Bronchial epithelial cell (primary cell): ENCODE data around the gene DBF4B. TPM values are rescaled to one million over a fixed set of nuclear protein-coding genes. Genes with fewer than 3 reads are reported as not detected.

Experiments
- DNase-seq: peaks from one replicate; pipeline ENCODE4 v3.0.0-alpha.2; 2010; ENCODE audit warnings: low read depth
- FAIRE-seq: peaks from 2 replicates; lab custom pipeline; 2011; peaks lifted over from hg19 to GRCh38; lab: Jason Lieb, UNC
- H3K27me3 ChIP-seq: 2 replicates; pipeline ENCODE4 v1.5.1; 2011; ENCODE audit warnings: low read length; ENCODE audit not compliant: control insufficient read depth, insufficient read depth
- H3K36me3 ChIP-seq: 2 replicates; pipeline ENCODE4 v1.5.1; 2011; ENCODE audit warnings: low read length; ENCODE audit not compliant: control insufficient read depth, insufficient read depth
- H3K4me3 ChIP-seq: 2 replicates; pipeline ENCODE4 v1.5.1; 2011; ENCODE audit warnings: mild to moderate bottlenecking, low read depth, low read length, control low read depth
- total RNA-seq: library from RNA; depleted of rRNA; stranded (reverse); fragments of >200 nt; gene quantifications from 2 replicates; pipeline ENCODE4 v1.2.1, GENCODE V29; 2014
- TF ChIP-seq, protein P1 (sequence below): IDR thresholded peaks from 2 replicates; pipeline ENCODE4 v1.5.1; 2011; ENCODE audit warnings: mild to moderate bottlenecking, moderate library complexity, low read length, control low read depth, inconsistent platforms; ENCODE audit not compliant: insufficient read depth, severe bottlenecking

The DBF4B gene
- total RNA-seq, 1 donor from 2014 or later = 0.79 TPM

- H3K4me3 ChIP-seq = peak overlapping the region; percentile 59
- no peak for FAIRE-seq
These were observed 67.6 kb downstream of the DBF4B start for GRCh38 chr17:44775838-44776621.

GRCh38 chr17:44776628-44777393 is 68.3 kb downstream of the DBF4B start:
- no peaks in the 10 kb centered on the region for H3K36me3 ChIP-seq
- peaks cover 4% of the 10 kb centered on the region for H3K27me3 ChIP-seq
- DNase-seq = no peak
- no peak for FAIRE-seq
- no peak overlapping the region for H3K4me3 ChIP-seq
- TF ChIP-seq, protein P1, sequence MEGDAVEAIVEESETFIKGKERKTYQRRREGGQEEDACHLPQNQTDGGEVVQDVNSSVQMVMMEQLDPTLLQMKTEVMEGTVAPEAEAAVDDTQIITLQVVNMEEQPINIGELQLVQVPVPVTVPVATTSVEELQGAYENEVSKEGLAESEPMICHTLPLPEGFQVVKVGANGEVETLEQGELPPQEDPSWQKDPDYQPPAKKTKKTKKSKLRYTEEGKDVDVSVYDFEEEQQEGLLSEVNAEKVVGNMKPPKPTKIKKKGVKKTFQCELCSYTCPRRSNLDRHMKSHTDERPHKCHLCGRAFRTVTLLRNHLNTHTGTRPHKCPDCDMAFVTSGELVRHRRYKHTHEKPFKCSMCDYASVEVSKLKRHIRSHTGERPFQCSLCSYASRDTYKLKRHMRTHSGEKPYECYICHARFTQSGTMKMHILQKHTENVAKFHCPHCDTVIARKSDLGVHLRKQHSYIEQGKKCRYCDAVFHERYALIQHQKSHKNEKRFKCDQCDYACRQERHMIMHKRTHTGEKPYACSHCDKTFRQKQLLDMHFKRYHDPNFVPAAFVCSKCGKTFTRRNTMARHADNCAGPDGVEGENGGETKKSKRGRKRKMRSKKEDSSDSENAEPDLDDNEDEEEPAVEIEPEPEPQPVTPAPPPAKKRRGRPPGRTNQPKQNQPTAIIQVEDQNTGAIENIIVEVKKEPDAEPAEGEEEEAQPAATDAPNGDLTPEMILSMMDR = no peak

More at GRCh38 chr17:44775838-44776621, 67.6 kb downstream of the DBF4B start:
- Histone ChIP-seq H3K36me3 (no peaks in the 10 kb centered on the region), H3K27me3 (peaks cover 4% of the 10 kb centered on the region)
- DNase-seq = no peak
- TF ChIP-seq, protein P1 = no peak

- Histone ChIP-seq H3K27me3 (peaks cover 4% of the 10 kb centered on the region), H3K4me3 (no peak overlapping the region), H3K36me3 (no peaks in the 10 kb centered on the region)
- FAIRE-seq (peak; percentile 28), DNase-seq (no peak)
- TF ChIP-seq, protein P1 = no peak
These were observed 69.2 kb downstream of the DBF4B start for GRCh38 chr17:44777394-44778348.

GRCh38 chr17:44778656-44779210 is 70.3 kb downstream of the DBF4B start:
- H3K4me3 ChIP-seq = no peak overlapping the region
- H3K36me3 ChIP-seq = no peaks in the 10 kb centered on the region
- DNase-seq (no peak), FAIRE-seq (no peak)
- TF ChIP-seq, protein P1 = no peak
- H3K27me3 ChIP-seq = peaks cover 2% of the 10 kb centered on the region
